Measurements from ENCODE around the gene COL4A2. TPM values are rescaled to one million over a fixed set of nuclear protein-coding genes. Genes with fewer than 3 reads are reported as not detected.
A peak's percentile ranks its signal among the peaks of the same experiment; 100 is the strongest.
"Not testable (repeated sequence)": the region's sequence is repeated elsewhere in the genome, so short reads cannot be mapped to it uniquely, and the experiment has no call there.

COL4A2 gene
- total RNA-seq, 1 donor from 2014 or later = 511 TPM

DNA sequence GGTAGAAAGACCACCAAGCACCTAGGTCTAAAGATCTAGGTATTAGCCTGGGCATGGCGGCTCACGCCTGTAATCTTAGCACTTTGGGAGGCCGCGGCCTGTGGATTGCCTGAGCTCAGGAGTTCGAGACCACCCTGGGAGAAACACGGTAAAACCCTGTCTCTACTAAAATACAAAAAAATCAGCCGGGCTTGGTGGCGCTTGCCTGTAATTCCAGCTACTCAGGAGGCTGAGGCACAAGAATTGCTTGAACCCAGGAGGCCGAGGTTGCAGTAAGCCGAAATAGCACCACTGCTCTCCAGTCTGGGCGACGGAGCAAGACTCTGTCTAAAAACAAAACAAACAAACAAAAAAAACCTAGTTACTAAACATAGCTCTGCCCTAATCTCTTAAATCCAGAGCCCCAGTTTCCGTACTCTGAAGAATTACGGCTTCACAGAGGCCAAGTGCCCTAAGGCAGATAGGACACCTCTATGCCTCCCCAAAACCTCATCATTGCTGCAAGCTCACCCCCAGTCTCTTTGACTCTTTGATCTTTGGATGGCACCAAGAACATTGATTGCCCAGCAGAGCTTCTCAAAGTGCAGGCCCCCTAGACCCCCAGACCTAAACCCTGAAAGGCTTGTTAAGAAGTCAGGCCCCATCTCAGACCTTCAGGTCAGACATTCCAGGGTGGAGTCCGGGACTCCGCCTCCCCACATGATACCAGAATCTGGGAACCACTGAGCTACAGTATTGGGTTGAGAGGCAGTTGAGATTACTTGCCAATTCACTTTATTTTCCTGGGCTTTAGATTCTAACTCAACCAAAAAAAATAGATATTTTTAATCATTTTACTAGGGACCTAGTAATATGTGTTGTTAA is 2.8 kb downstream of the COL4A2 start:
- H3K4me1 ChIP-seq (ENCODE audit: control insufficient read depth in 3 of 3, insufficient read depth in 3 of 3, low read length in 3 of 3) = peaks cover 32 to 42% (median 37%) of the 10 kb centered on the region in 3 donors
- peaks cover 28 to 55% (median 40%) of the 10 kb centered on the region in 3 donors for H3K27me3 ChIP-seq (ENCODE audit: control insufficient read depth in 3 of 3, insufficient read depth in 3 of 3, low read length in 3 of 3)
- peak overlapping the region in 1 of 3 donors; percentile 85 for H3K9ac ChIP-seq (ENCODE audit: low read depth in 1 of 3, low read length in 3 of 3)
- peak overlapping the region; percentile 79 to 93 (median 81) for H3K4me3 ChIP-seq (ENCODE audit: low read length in 3 of 3)
- peaks cover 0 to 4% (median 0%) of the 10 kb centered on the region in 3 donors for H3K36me3 ChIP-seq (ENCODE audit: control insufficient read depth in 3 of 3, insufficient read depth in 3 of 3, low read length in 3 of 3)
- H3K9me3 ChIP-seq (ENCODE audit: control insufficient read depth in 3 of 3, low read length in 3 of 3) = no peaks in the 10 kb centered on the region
- H3K27ac ChIP-seq (ENCODE audit: low read depth, low read length) = peak overlapping the region; percentile 85

GRCh38 chr13:110310541-110311442 is 3.7 kb downstream of the COL4A2 start:
- peak overlapping the region; percentile 60 for H3K27ac ChIP-seq (ENCODE audit: low read depth, low read length)

GRCh38 chr13:110311443-110312338 is 4.6 kb downstream of the COL4A2 start:
- H3K9ac ChIP-seq (ENCODE audit: low read depth in 1 of 3, low read length in 3 of 3) = peak overlapping the region in 1 of 3 donors; percentile 71
- peak overlapping the region; percentile 38 to 63 (median 54) for H3K4me3 ChIP-seq (ENCODE audit: low read length in 3 of 3)
- H3K36me3 ChIP-seq (ENCODE audit: control insufficient read depth in 3 of 3, insufficient read depth in 3 of 3, low read length in 3 of 3) = peaks cover 0 to 4% (median 0%) of the 10 kb centered on the region in 3 donors
- peaks cover 23 to 42% (median 39%) of the 10 kb centered on the region in 3 donors for H3K27me3 ChIP-seq (ENCODE audit: control insufficient read depth in 3 of 3, insufficient read depth in 3 of 3, low read length in 3 of 3)
- peaks cover 37 to 42% (median 38%) of the 10 kb centered on the region in 3 donors for H3K4me1 ChIP-seq (ENCODE audit: control insufficient read depth in 3 of 3, insufficient read depth in 3 of 3, low read length in 3 of 3)
- peak overlapping the region; percentile 60 for H3K27ac ChIP-seq (ENCODE audit: low read depth, low read length)
- H3K9me3 ChIP-seq (ENCODE audit: control insufficient read depth in 3 of 3, low read length in 3 of 3) = no peaks in the 10 kb centered on the region

More at GRCh38 chr13:110310541-110311442, 3.7 kb downstream of the COL4A2 start:
- H3K36me3 ChIP-seq (ENCODE audit: control insufficient read depth in 3 of 3, insufficient read depth in 3 of 3, low read length in 3 of 3) = peaks cover 0 to 4% (median 0%) of the 10 kb centered on the region in 3 donors
- peak overlapping the region in 1 of 3 donors; percentile 71 for H3K9ac ChIP-seq (ENCODE audit: low read depth in 1 of 3, low read length in 3 of 3)
- H3K4me3 ChIP-seq (ENCODE audit: low read length in 3 of 3) = peak overlapping the region; percentile 38 to 63 (median 54)
- peaks cover 28 to 48% (median 40%) of the 10 kb centered on the region in 3 donors for H3K27me3 ChIP-seq (ENCODE audit: control insufficient read depth in 3 of 3, insufficient read depth in 3 of 3, low read length in 3 of 3)
- H3K9me3 ChIP-seq (ENCODE audit: control insufficient read depth in 3 of 3, low read length in 3 of 3) = no peaks in the 10 kb centered on the region
- H3K4me1 ChIP-seq (ENCODE audit: control insufficient read depth in 3 of 3, insufficient read depth in 3 of 3, low read length in 3 of 3) = peaks cover 37 to 42% (median 38%) of the 10 kb centered on the region in 3 donors

DNA sequence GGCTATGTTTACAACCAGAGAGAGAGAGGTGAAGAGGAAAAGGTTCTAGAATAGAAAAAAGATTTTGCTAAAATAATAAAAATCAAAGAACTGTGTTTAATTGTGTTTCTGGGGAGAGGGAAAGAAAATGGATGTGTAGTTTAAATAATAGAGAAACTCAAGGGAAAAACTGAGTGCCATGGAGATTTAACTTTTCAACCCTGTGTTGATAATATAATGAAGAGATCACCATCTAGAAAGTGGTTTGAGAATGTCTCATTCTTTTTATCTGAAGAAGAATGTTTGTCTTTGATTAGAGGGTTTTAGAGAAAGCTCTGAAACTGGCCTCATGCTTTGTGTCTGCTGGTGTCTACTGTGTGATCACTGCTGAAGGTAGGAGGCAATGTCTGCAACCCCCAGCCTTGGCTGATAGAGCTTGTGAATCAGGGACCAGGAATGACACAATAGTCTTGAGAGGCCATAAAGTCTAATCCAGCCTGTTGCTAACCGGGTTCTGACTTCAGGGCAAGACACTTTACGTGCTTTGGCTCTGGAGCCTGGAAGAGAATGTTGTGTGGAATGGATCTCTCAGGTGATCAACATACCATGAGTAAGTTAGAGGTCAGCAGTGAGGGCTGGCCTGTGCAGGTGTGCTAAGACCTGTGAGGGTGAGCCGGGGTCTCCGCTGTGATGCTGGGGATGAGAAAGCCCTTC is 5.4 kb downstream of the COL4A2 start:
- peaks cover 22 to 35% (median 34%) of the 10 kb centered on the region in 3 donors for H3K27me3 ChIP-seq (ENCODE audit: control insufficient read depth in 3 of 3, insufficient read depth in 3 of 3, low read length in 3 of 3)
- peaks cover 35 to 42% (median 40%) of the 10 kb centered on the region in 3 donors for H3K4me1 ChIP-seq (ENCODE audit: control insufficient read depth in 3 of 3, insufficient read depth in 3 of 3, low read length in 3 of 3)
- no peaks in the 10 kb centered on the region for H3K9me3 ChIP-seq (ENCODE audit: control insufficient read depth in 3 of 3, low read length in 3 of 3)
- peaks cover 0 to 6% (median 5%) of the 10 kb centered on the region in 3 donors for H3K36me3 ChIP-seq (ENCODE audit: control insufficient read depth in 3 of 3, insufficient read depth in 3 of 3, low read length in 3 of 3)
- H3K4me3 ChIP-seq (ENCODE audit: low read length in 3 of 3) = peak overlapping the region in 2 of 3 donors; percentile 35 to 63
- peak overlapping the region in 1 of 3 donors; percentile 40 for H3K9ac ChIP-seq (ENCODE audit: low read depth in 1 of 3, low read length in 3 of 3)
- peak overlapping the region; percentile 60 for H3K27ac ChIP-seq (ENCODE audit: low read depth, low read length)

GRCh38 chr13:110313261-110313660 is 6.2 kb downstream of the COL4A2 start:
- H3K27me3 ChIP-seq (ENCODE audit: control insufficient read depth in 3 of 3, insufficient read depth in 3 of 3, low read length in 3 of 3) = peaks cover 16 to 29% (median 26%) of the 10 kb centered on the region in 3 donors
- peaks cover 31 to 35% (median 33%) of the 10 kb centered on the region in 3 donors for H3K4me1 ChIP-seq (ENCODE audit: control insufficient read depth in 3 of 3, insufficient read depth in 3 of 3, low read length in 3 of 3)
- H3K4me3 ChIP-seq (ENCODE audit: low read length in 3 of 3); H3K9me3 ChIP-seq (ENCODE audit: control insufficient read depth in 3 of 3, low read length in 3 of 3); H3K9ac ChIP-seq (ENCODE audit: low read depth in 1 of 3, low read length in 3 of 3); H3K27ac ChIP-seq (ENCODE audit: low read depth, low read length); H3K36me3 ChIP-seq (ENCODE audit: control insufficient read depth in 3 of 3, insufficient read depth in 3 of 3, low read length in 3 of 3): not testable (repeated sequence)

DNA sequence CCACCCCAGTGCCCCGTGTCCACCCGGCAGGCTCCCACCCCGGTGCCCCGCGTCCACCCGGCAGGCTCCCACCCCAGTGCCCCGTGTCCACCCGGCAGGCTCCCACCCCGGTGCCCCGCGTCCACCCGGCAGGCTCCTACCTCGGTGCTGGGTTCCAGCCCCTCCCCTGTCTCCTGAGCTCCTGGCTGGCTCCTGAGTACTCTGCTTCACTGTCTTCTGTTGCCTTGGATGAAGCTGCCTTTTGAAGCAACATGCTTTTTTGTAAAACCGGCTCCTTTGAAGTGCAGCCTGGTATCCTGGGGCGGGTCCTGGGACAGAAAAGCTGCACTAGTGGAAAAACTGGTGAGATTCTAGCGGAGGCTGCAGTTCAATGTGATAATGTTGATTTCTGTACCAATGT is 6.6 kb downstream of the COL4A2 start:
- not testable (repeated sequence) for H3K9ac ChIP-seq (ENCODE audit: low read depth in 1 of 3, low read length in 3 of 3); H3K27ac ChIP-seq (ENCODE audit: low read depth, low read length); H3K36me3 ChIP-seq (ENCODE audit: control insufficient read depth in 3 of 3, insufficient read depth in 3 of 3, low read length in 3 of 3); H3K9me3 ChIP-seq (ENCODE audit: control insufficient read depth in 3 of 3, low read length in 3 of 3); H3K4me3 ChIP-seq (ENCODE audit: low read length in 3 of 3)
- peaks cover 12 to 25% (median 22%) of the 10 kb centered on the region in 3 donors for H3K27me3 ChIP-seq (ENCODE audit: control insufficient read depth in 3 of 3, insufficient read depth in 3 of 3, low read length in 3 of 3)
- peaks cover 28 to 31% (median 31%) of the 10 kb centered on the region in 3 donors for H3K4me1 ChIP-seq (ENCODE audit: control insufficient read depth in 3 of 3, insufficient read depth in 3 of 3, low read length in 3 of 3)

- no peak overlapping the region for H3K4me3 ChIP-seq (ENCODE audit: low read length in 3 of 3)
- no peaks in the 10 kb centered on the region for H3K9me3 ChIP-seq (ENCODE audit: control insufficient read depth in 3 of 3, low read length in 3 of 3)
- H3K36me3 ChIP-seq (ENCODE audit: control insufficient read depth in 3 of 3, insufficient read depth in 3 of 3, low read length in 3 of 3) = peaks cover 0 to 5% (median 2%) of the 10 kb centered on the region in 3 donors
- peaks cover 9 to 16% (median 12%) of the 10 kb centered on the region in 3 donors for H3K27me3 ChIP-seq (ENCODE audit: control insufficient read depth in 3 of 3, insufficient read depth in 3 of 3, low read length in 3 of 3)
- H3K9ac ChIP-seq (ENCODE audit: low read depth in 1 of 3, low read length in 3 of 3) = no peak overlapping the region
- peaks cover 26 to 32% (median 28%) of the 10 kb centered on the region in 3 donors for H3K4me1 ChIP-seq (ENCODE audit: control insufficient read depth in 3 of 3, insufficient read depth in 3 of 3, low read length in 3 of 3)
- H3K27ac ChIP-seq (ENCODE audit: low read depth, low read length) = no peak overlapping the region
Observed at GRCh38 chr13:110314516-110315245, 7.6 kb downstream of the COL4A2 start.

DNA sequence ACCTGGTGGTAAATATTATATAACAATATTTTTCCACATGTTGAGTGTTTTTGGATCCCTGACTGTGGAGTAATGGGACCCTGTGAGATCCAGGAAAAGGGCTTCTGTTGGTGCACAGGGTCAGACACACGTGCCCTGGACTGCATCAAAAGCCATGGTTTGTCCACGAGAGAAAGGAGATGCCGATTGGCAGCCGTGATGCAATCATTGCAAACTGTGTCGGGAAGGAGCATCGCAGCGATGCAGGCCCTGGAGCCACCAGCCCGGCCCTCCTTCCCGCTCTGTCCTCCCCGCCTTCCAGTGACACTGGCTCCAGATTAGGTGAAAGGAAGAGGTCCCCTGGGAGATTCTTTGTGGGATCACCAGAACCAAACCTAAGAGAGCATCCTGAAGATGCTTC is 9.1 kb downstream of the COL4A2 start:
- no peak overlapping the region for H3K4me3 ChIP-seq (ENCODE audit: low read length in 3 of 3)
- peaks cover 23 to 27% (median 25%) of the 10 kb centered on the region in 3 donors for H3K4me1 ChIP-seq (ENCODE audit: control insufficient read depth in 3 of 3, insufficient read depth in 3 of 3, low read length in 3 of 3)
- H3K36me3 ChIP-seq (ENCODE audit: control insufficient read depth in 3 of 3, insufficient read depth in 3 of 3, low read length in 3 of 3) = peaks cover 0 to 5% (median 2%) of the 10 kb centered on the region in 3 donors
- peaks cover 3 to 5% (median 4%) of the 10 kb centered on the region in 3 donors for H3K27me3 ChIP-seq (ENCODE audit: control insufficient read depth in 3 of 3, insufficient read depth in 3 of 3, low read length in 3 of 3)
- H3K9me3 ChIP-seq (ENCODE audit: control insufficient read depth in 3 of 3, low read length in 3 of 3) = no peaks in the 10 kb centered on the region
- no peak overlapping the region for H3K9ac ChIP-seq (ENCODE audit: low read depth in 1 of 3, low read length in 3 of 3)
- no peak overlapping the region for H3K27ac ChIP-seq (ENCODE audit: low read depth, low read length)

All from skeletal muscle tissue (tissue), 4 donors.